ENCODE measurements around the gene JMJD1C.

- TF ChIP-seq EZH2phosphoT487 (IDR thresholded peaks at IDR 0.05) (no peak), CTCF (IDR thresholded peaks at IDR 0.05) (no peak)
Observed at GRCh38 chr10:63265683-63266235, 200.0 kb downstream of the JMJD1C start.
